CD4-positive, alpha-beta memory T cell (primary cell): ENCODE results near the gene TIRAP. TPM values are rescaled to one million over a fixed set of nuclear protein-coding genes. Genes with fewer than 3 reads are reported as not detected.

Experiments
- polyA plus RNA-seq, 2 donors: library from polyadenylated mRNA; unstranded; fragments of 300-500 nt; fragmentation: Illumina TruSeq; gene quantifications; one replicate each; pipeline ENCODE4 v1.2.3, GENCODE V29; 2021
- total RNA-seq, 2 experiments: library from RNA; stranded (reverse); gene quantifications; one replicate each; pipeline ENCODE4 v1.2.3, GENCODE V29; 2021

Gene TIRAP
- total and polyA plus RNA-seq, 4 experiments from 2014 or later: 5.9 to 27.4 (median 19.1) TPM

Other genes with a start within 250 kb of the TIRAP start
- gene CDON, start 220.2 kb upstream of the TIRAP start, total RNA-seq: 1 to 10 TPM; 2.7 to 3.1 TPM
- under 1 TPM; 0.03 to 0.54 TPM for gene CDON, start 220.2 kb upstream of the TIRAP start, polyA plus RNA-seq
- gene RPUSD4, start 71.4 kb upstream of the TIRAP start, total RNA-seq: 10 to 100 TPM; 39.3 to 41.2 TPM
- gene RPUSD4, start 71.4 kb upstream of the TIRAP start, polyA plus RNA-seq: 10 to 100 TPM; 18.5 to 19.8 TPM
- 10 to 100 TPM; 12.6 to 13.2 TPM for gene FAM118B, start 71.3 kb upstream of the TIRAP start, total RNA-seq
- 10 to 100 TPM in 1 of 2 donors, 1 to 10 TPM in 1; 8.4 to 13.7 TPM for gene FAM118B, start 71.3 kb upstream of the TIRAP start, polyA plus RNA-seq
- gene SRPRA, start 14.2 kb upstream of the TIRAP start, total RNA-seq: 100 to 1,000 TPM; 171 to 176 TPM
- gene SRPRA, start 14.2 kb upstream of the TIRAP start, polyA plus RNA-seq: 100 to 1,000 TPM; 132 to 146 TPM
- 10 to 100 TPM; 30.5 to 32.5 TPM for gene FOXRED1, start 13.9 kb upstream of the TIRAP start, total RNA-seq
- gene FOXRED1, start 13.9 kb upstream of the TIRAP start, polyA plus RNA-seq: 10 to 100 TPM; 18.7 to 27.3 TPM
- gene DCPS, start 21.0 kb downstream of the TIRAP start, total RNA-seq: 10 to 100 TPM; 20.2 to 21.2 TPM
- gene DCPS, start 21.0 kb downstream of the TIRAP start, polyA plus RNA-seq: 10 to 100 TPM; 40.3 to 48.0 TPM
- 1 to 10 TPM; 2.6 TPM for gene ST3GAL4, start 72.6 kb downstream of the TIRAP start, total RNA-seq
- gene ST3GAL4, start 72.6 kb downstream of the TIRAP start, polyA plus RNA-seq: 1 to 10 TPM; 4.6 to 5.9 TPM